Right cardiac atrium (tissue), 5 donors: Measurements from ENCODE around the gene MRPL30. TPM values are rescaled to one million over a fixed set of nuclear protein-coding genes. Genes with fewer than 3 reads are reported as not detected.
A peak's percentile ranks its signal among the peaks of the same experiment; 100 is the strongest.
"Not testable (repeated sequence)": the region's sequence is repeated elsewhere in the genome, so short reads cannot be mapped to it uniquely, and the experiment has no call there.

ENCODE experiments used
- ATAC-seq, 2 donors: fragments of 200-7000 bp; cut with Tn5 transposase; one replicate each; pipeline versions ENCODE4 v1.8.0 to v1.9.1; 2020; ENCODE audit warnings: moderate library complexity in 2 of 2, mild to moderate bottlenecking in 1 of 2
- DNase-seq, 3 donors: peaks; one replicate each; pipeline ENCODE4 v3.0.0-alpha.2; 2020
- H3K27ac ChIP-seq: one replicate; pipeline ENCODE4 v1.5.1; 2013; ENCODE audit warnings: mild to moderate bottlenecking, low read length, control low read depth, moderate library complexity
- H3K27me3 ChIP-seq: one replicate; pipeline ENCODE4 v1.6.1; 2013; ENCODE audit not compliant: control insufficient read depth, insufficient read depth
- H3K4me1 ChIP-seq: one replicate; pipeline ENCODE4 v1.6.1; 2013; ENCODE audit warnings: low read length; ENCODE audit not compliant: control insufficient read depth, insufficient read depth
- H3K4me3 ChIP-seq: one replicate; pipeline ENCODE4 v1.5.1; 2013; ENCODE audit warnings: low read length, control low read depth
- H3K9me3 ChIP-seq: one replicate; pipeline ENCODE4 v1.6.1; 2013; ENCODE audit warnings: low read length; ENCODE audit not compliant: control insufficient read depth
- WGBS: extraction: QIAGEN DNeasy Blood & Tissue Kit; methylation state at CpG from one replicate; pipeline ENCODE4 v1.1.7; 2013; 5-methylcytosine and 5-hydroxymethylcytosine counted together
- intact Hi-C, 4 donors: fragments of 100-400 bp; cut with DNase I; formaldehyde crosslinking; loops; one replicate each; pipeline versions ENCODE4 v1.11.0 to v1.14.0; 2022 to 2023
- polyA plus RNA-seq: library from polyadenylated mRNA; stranded (reverse); fragments of 200-250 nt; gene quantifications from one replicate; pipeline ENCODE4 v1.2.3, GENCODE V29; 2013
- total RNA-seq, 4 donors: library from RNA; stranded (reverse); fragmentation: NEBNext Ultra II Directional; extraction: Animal tissue kit (Norgen Biotek cat#: 25700); gene quantifications; one replicate each; pipeline ENCODE4 v1.2.1, GENCODE V29; 2021
- donor health status: healthy with polysubstance abuse.
- donor health status: DM: no; HTN: yes; CAD: no.
- donor health status: DM: no; HTN: no; CAD: no.
- donor health status: DM: no; HTN: yes; CAD: no; lungs with severe emphysema.
- donor health status: DM: yes; HTN: yes; CAD: no.

Gene MRPL30
- total and polyA plus RNA-seq, 5 donors: 21.3 to 29.6 (median 26.0) TPM

- no peak for ATAC-seq
- WGBS: 50% methylated on average over 4 of the region's 4 CpGs
Observed at GRCh38 chr2:99217929-99218501, 37.0 kb downstream of the MRPL30 start.

GRCh38 chr2:99233177-99233576 is 52.2 kb downstream of the MRPL30 start:
- H3K27ac ChIP-seq, ATAC-seq, H3K27me3 ChIP-seq, H3K4me1 ChIP-seq, H3K4me3 ChIP-seq, H3K9me3 ChIP-seq, intact Hi-C loops, DNase-seq: not testable (repeated sequence)

More at GRCh38 chr2:99217929-99218501, 37.0 kb downstream of the MRPL30 start:
- Histone ChIP-seq H3K4me3 (no peak overlapping the region), H3K9me3 (no peaks in the 10 kb centered on the region), H3K27ac (no peak overlapping the region), H3K27me3 (no peaks in the 10 kb centered on the region), H3K4me1 (peaks cover 3% of the 10 kb centered on the region)
- no peak for DNase-seq
- intact Hi-C loops: no loop called here

GRCh38 chr2:99238599-99238998 is 57.6 kb downstream of the MRPL30 start:
- no peak overlapping the region for H3K4me3 ChIP-seq
- no peaks in the 10 kb centered on the region for H3K9me3 ChIP-seq
- H3K4me1 ChIP-seq: no peaks in the 10 kb centered on the region
- WGBS: 73% methylated on average over 6 of the region's 6 CpGs
- peak in 1 of 3 donors; percentile 52 for DNase-seq
- no peak overlapping the region for H3K27ac ChIP-seq
- intact Hi-C loops: no loop called here
- no peaks in the 10 kb centered on the region for H3K27me3 ChIP-seq
- peak in 1 of 2 donors; percentile 71 for ATAC-seq

GRCh38 chr2:99240431-99240830 is 59.4 kb downstream of the MRPL30 start:
- DNase-seq (no peak), ATAC-seq (no peak)
- Histone ChIP-seq H3K4me1 (no peaks in the 10 kb centered on the region), H3K4me3 (no peak overlapping the region), H3K27me3 (no peaks in the 10 kb centered on the region), H3K9me3 (no peaks in the 10 kb centered on the region), H3K27ac (no peak overlapping the region)
- WGBS: 90% methylated on average over 6 of the region's 6 CpGs
- intact Hi-C loops: no loop called here

GRCh38 chr2:99242151-99242550 is 61.2 kb downstream of the MRPL30 start:
- H3K27me3 ChIP-seq: no peaks in the 10 kb centered on the region
- DNase-seq (no peak), ATAC-seq (no peak)
- WGBS: 85% methylated on average over 6 of the region's 6 CpGs
- H3K27ac ChIP-seq: no peak overlapping the region
- H3K9me3 ChIP-seq: no peaks in the 10 kb centered on the region
- H3K4me1 ChIP-seq: no peaks in the 10 kb centered on the region
- no peak overlapping the region for H3K4me3 ChIP-seq
- intact Hi-C loops: no loop called here

Other genes starting within 250 kb of the MRPL30 start
- 1 to 10 TPM; 4.7 to 5.7 (median 5.1) TPM for gene CRACDL, start 245.0 kb upstream of the MRPL30 start, total RNA-seq
- 2.7 TPM for gene CRACDL, start 245.0 kb upstream of the MRPL30 start, polyA plus RNA-seq
- under 1 TPM in 2 of 4 donors, not detected in 2; 0.18 to 0.43 TPM for gene C2orf15, start 39.5 kb upstream of the MRPL30 start, total RNA-seq
- gene C2orf15, start 39.5 kb upstream of the MRPL30 start, polyA plus RNA-seq: 0.25 TPM
- 1 to 10 TPM; 4.2 to 5.2 (median 4.7) TPM for gene TSGA10, start 26.2 kb upstream of the MRPL30 start, total RNA-seq
- 2.5 TPM for gene TSGA10, start 26.2 kb upstream of the MRPL30 start, polyA plus RNA-seq
- 10 to 100 TPM in 1 of 4 donors, 1 to 10 TPM in 3; 5.8 to 10.0 (median 7.1) TPM for gene LIPT1, start 26.2 kb upstream of the MRPL30 start, total RNA-seq
- 12.4 TPM for gene LIPT1, start 26.2 kb upstream of the MRPL30 start, polyA plus RNA-seq
- gene MITD1, start 126 bp upstream of the MRPL30 start, total RNA-seq: 10 to 100 TPM; 10.4 to 20.6 (median 12.0) TPM
- 22.4 TPM for gene MITD1, start 126 bp upstream of the MRPL30 start, polyA plus RNA-seq
- not detected for gene LYG2, start 74.5 kb downstream of the MRPL30 start, total RNA-seq
- gene LYG2, start 74.5 kb downstream of the MRPL30 start, polyA plus RNA-seq: not detected
- gene LYG1, start 120.0 kb downstream of the MRPL30 start, total RNA-seq: under 1 TPM in 3 of 4 donors, not detected in 1; 0.40 to 0.72 (median 0.65) TPM
- 0.84 TPM for gene LYG1, start 120.0 kb downstream of the MRPL30 start, polyA plus RNA-seq
- gene TXNDC9, start 155.1 kb downstream of the MRPL30 start, total RNA-seq: 10 to 100 TPM; 18.7 to 22.4 (median 20.2) TPM
- 22.5 TPM for gene TXNDC9, start 155.1 kb downstream of the MRPL30 start, polyA plus RNA-seq
- gene EIF5B, start 156.2 kb downstream of the MRPL30 start, total RNA-seq: 10 to 100 TPM; 67.1 to 79.9 (median 71.9) TPM
- 71.6 TPM for gene EIF5B, start 156.2 kb downstream of the MRPL30 start, polyA plus RNA-seq